HepG2 (cell line): ENCODE results near the gene RPS27A. TPM values are rescaled to one million over a fixed set of nuclear protein-coding genes. Genes with fewer than 3 reads are reported as not detected.

Experiments used
- ATAC-seq: fragments of 200-7000 bp; cut with Tn5 transposase; 3 replicates; pipeline ENCODE4 v1.9.1; 2020; ENCODE audit warnings: mild to moderate bottlenecking, moderate library complexity
- BruUV-seq: library from RNA; stranded (reverse); fragments of 400-500 nt; replicated peaks from 2 replicates; lab custom pipeline; 2021; lab: Mats Ljungman, UMichigan
- CTCF ChIA-PET: fragments of 300-600 bp; formaldehyde crosslinking; extraction: SDS; loops from one replicate; lab custom pipeline; 2021; ENCODE audit warnings: low total read pairs, inconsistent platforms, low intra/inter-chr PET ratio; lab: Yijun Ruan, JAX
- POLR2A ChIA-PET: fragments of 350-600 bp; sonication (Branson Sonifier 250); formaldehyde crosslinking; loops from one replicate; lab custom pipeline; 2020; ENCODE audit warnings: antibody characterized with exemption, inconsistent platforms; lab: Yijun Ruan, JAX
- DNase-seq: peaks from one replicate; pipeline ENCODE4 v3.0.0-alpha.2; 2015; ENCODE audit warnings: low spot score
- FAIRE-seq: peaks from 3 replicates; lab custom pipeline; 2011; peaks lifted over from hg19 to GRCh38; lab: Jason Lieb, UNC
- H2AFZ ChIP-seq: one replicate; pipeline ENCODE4 v1.6.1; 2011; ENCODE audit warnings: low read length, inconsistent platforms
- H3K27ac ChIP-seq: fragments of 300-600 bp; 3 replicates; pipeline ENCODE4 v1.8.0; 2011; ENCODE audit warnings: mixed run types, mild to moderate bottlenecking, mixed read lengths, low read length, inconsistent platforms; ENCODE audit not compliant: insufficient read depth; ENCODE audit errors: extremely low read length
- H3K27me3 ChIP-seq, 2 experiments: fragments of 200-600 bp in 1 of 2; 2 replicates in 1 of 2; 3 replicates in 1 of 2; pipeline versions ENCODE4 v1.6.0 to v1.8.0; 2011; ENCODE audit warnings: low read length in 2 of 2, mild to moderate bottlenecking in 2 of 2, moderate library complexity in 2 of 2, inconsistent platforms in 1 of 2; ENCODE audit not compliant: insufficient read depth in 2 of 2, control insufficient read depth in 1 of 2
- H3K36me3 ChIP-seq, 2 experiments: fragments of 200-600 bp in 1 of 2; replicated peaks in 1 of 2; 2 replicates in 1 of 2; 3 replicates in 1 of 2; pipeline versions ENCODE4 v1.5.1 to v1.8.0; 2011; ENCODE audit warnings: low read length in 2 of 2, inconsistent platforms in 1 of 2; ENCODE audit not compliant: insufficient read depth in 2 of 2, control insufficient read depth in 1 of 2
- H3K4me1 ChIP-seq: 2 replicates; pipeline ENCODE4 v1.5.1; 2012; ENCODE audit warnings: low read length, inconsistent platforms; ENCODE audit not compliant: insufficient read depth
- H3K4me2 ChIP-seq: 2 replicates; pipeline ENCODE4 v1.6.0; 2011; ENCODE audit warnings: low read depth, low read length, inconsistent platforms
- H3K4me3 ChIP-seq, 3 experiments: fragments of 200-600 bp in 1 of 3; sonication (generic), shearing (Covaris generic) in 1 of 3; replicated peaks in 1 of 3; 2 replicates each; pipeline ENCODE4 v1.5.1; 2011 to 2016; ENCODE audit warnings: low read length in 3 of 3, inconsistent platforms in 2 of 3, low read depth in 2 of 3, mild to moderate bottlenecking in 2 of 3, control low read depth in 1 of 3, mixed read lengths in 1 of 3; ENCODE audit not compliant: insufficient read depth in 1 of 3
- H3K79me2 ChIP-seq: one replicate; pipeline ENCODE4 v1.6.1; 2011; ENCODE audit warnings: low read length, inconsistent platforms; ENCODE audit not compliant: insufficient read depth
- H3K9ac ChIP-seq: 2 replicates; pipeline ENCODE4 v1.6.0; 2011; ENCODE audit warnings: mild to moderate bottlenecking, low read depth, low read length, inconsistent platforms; ENCODE audit not compliant: insufficient read depth
- H3K9me3 ChIP-seq: 2 replicates; pipeline ENCODE4 v1.5.1; 2012; ENCODE audit warnings: mild to moderate bottlenecking, low read length
- H4K20me1 ChIP-seq: 2 replicates; pipeline ENCODE4 v1.6.0; 2011; ENCODE audit warnings: inconsistent platforms, mild to moderate bottlenecking, low read length, moderate library complexity; ENCODE audit not compliant: insufficient read depth
- ATRX ChIP-seq: sonication (generic); formaldehyde crosslinking; IDR thresholded peaks from 2 replicates; pipeline ENCODE4 v1.4.0; 2020; ENCODE audit warnings: missing genetic modification reagents, borderline replicate concordance
- LRRFIP1 ChIP-seq: sonication (generic); formaldehyde crosslinking; conservative IDR thresholded peaks from 2 replicates; pipeline ENCODE4 v1.4.0; 2020; ENCODE audit warnings: missing genetic modification reagents
- MAX ChIP-seq: IDR thresholded peaks from 2 replicates; pipeline ENCODE4 v1.6.1; 2012; ENCODE audit warnings: inconsistent platforms
- TBX2 ChIP-seq: sonication (generic); formaldehyde crosslinking; IDR thresholded peaks from 2 replicates; pipeline ENCODE4 v1.5.0; 2020; ENCODE audit warnings: missing genetic modification reagents, mild to moderate bottlenecking, borderline replicate concordance
- ZBTB7A ChIP-seq: sonication (generic); formaldehyde crosslinking; IDR thresholded peaks from 2 replicates; pipeline ENCODE4 v1.8.0; 2022; ENCODE audit warnings: mild to moderate bottlenecking, missing genetic modification reagents
- ZNF234 ChIP-seq: sonication (generic); formaldehyde crosslinking; conservative IDR thresholded peaks from 2 replicates; pipeline ENCODE4 v1.5.1; 2020; ENCODE audit warnings: mild to moderate bottlenecking, missing genetic modification reagents
- ZNF772 ChIP-seq: sonication (generic); formaldehyde crosslinking; IDR thresholded peaks from 2 replicates; pipeline ENCODE4 v1.5.0; 2020; ENCODE audit warnings: mild to moderate bottlenecking, missing genetic modification reagents
- WGBS: methylation state at CpG from one replicate; pipeline ENCODE4 v1.1.6; 2017; ENCODE audit warnings: low lambda C conversion rate; 5-methylcytosine and 5-hydroxymethylcytosine counted together
- in situ Hi-C: cut with HindIII; loops from 2 replicates; pipeline ENCODE4 v1.10.0; 2017; ENCODE audit warnings: low pct_unique_long_range_greater_than_20kb; ENCODE audit not compliant: extremely low pct_ligation_motif_present
- intact Hi-C: fragments of 100-400 bp; cut with micrococcal nuclease; formaldehyde crosslinking; loops from one replicate; pipeline ENCODE4 v1.10.0; 2022; ENCODE audit not compliant: unreplicated experiment
- polyA plus RNA-seq, 8 experiments: library from polyadenylated mRNA; depleted of rRNA in 3 of 8; stranded (reverse) in 7 of 8; unstranded in 1 of 8; fragments of >200 nt; fragmentation: Illumina TruSeq in 4 of 8; extraction: Trizol in 4 of 8; gene quantifications; 2 replicates each; pipeline versions ENCODE4 v1.2.1 to v1.2.3, GENCODE V29; 2011 to 2016; ENCODE audit warnings: low read depth in 4 of 8, missing spikeins in 1 of 8, mixed read lengths in 1 of 8; ENCODE audit not compliant: insufficient read depth in 1 of 8
- total RNA-seq, 5 experiments: library from RNA; depleted of rRNA; stranded (reverse); fragments of >200 nt; fragmentation: Illumina TruSeq; extraction: Trizol; gene quantifications; 2 replicates each; pipeline ENCODE4 v1.2.3, GENCODE V29; 2016; ENCODE audit warnings: low read depth in 1 of 5

RPS27A gene
- total and polyA plus RNA-seq, 2 of the 13 experiments (the other 11 are each of a cell fraction or from before 2014, with no cell fraction given): 2,779 to 3,269 TPM

GRCh38 chr2:55229221-55229620 lies 3.3 kb upstream of the RPS27A start:
- Histone ChIP-seq H2AFZ (no peak overlapping the region), H3K27ac (no peak overlapping the region), H3K36me3 (peaks cover 2 to 3% of the 10 kb centered on the region in 2 experiments; a peak in 4 of 5 replicates), H3K9ac (no peak overlapping the region), H3K4me3 (no peak overlapping the region), H3K4me2 (0 out of 2 replicates have a peak overlapping the region, but pooled peaks have one; percentile 6), H4K20me1 (peaks cover 9% of the 10 kb centered on the region; the same call in 1 of the 2 replicates), H3K27me3 (no peaks in the 10 kb centered on the region; a peak in 1 of 5 replicates), H3K9me3 (no peaks in the 10 kb centered on the region)
- POLR2A ChIA-PET: no interaction called here
- no peak for FAIRE-seq
- CTCF ChIA-PET: no interaction called here
- DNase-seq: no peak
- intact Hi-C loops (no loop called here), in situ Hi-C loops (no loop called here)
- ATAC-seq: no peak
- WGBS: 82% methylated on average over 2 of the region's 2 CpGs
- BruUV-seq: no TSS peak
- TF ChIP-seq ATRX (CRISPR knock-in tag): no peak
- TF ChIP-seq TBX2: no peak
- no peak for TF ChIP-seq MAX
- no peak for TF ChIP-seq ZNF772
- TF ChIP-seq ZNF234: no peak
- no peak for TF ChIP-seq LRRFIP1 (CRISPR knock-in tag)
- no peak for TF ChIP-seq ZBTB7A (CRISPR knock-in tag)
- TF ChIP-seq, all 625 proteins: peak for 0
- H3K79me2 ChIP-seq: peaks cover 35% of the 10 kb centered on the region
- peaks cover 46% of the 10 kb centered on the region for H3K4me1 ChIP-seq
